ENCODE measurements around the gene L3MBTL4.

DNA sequence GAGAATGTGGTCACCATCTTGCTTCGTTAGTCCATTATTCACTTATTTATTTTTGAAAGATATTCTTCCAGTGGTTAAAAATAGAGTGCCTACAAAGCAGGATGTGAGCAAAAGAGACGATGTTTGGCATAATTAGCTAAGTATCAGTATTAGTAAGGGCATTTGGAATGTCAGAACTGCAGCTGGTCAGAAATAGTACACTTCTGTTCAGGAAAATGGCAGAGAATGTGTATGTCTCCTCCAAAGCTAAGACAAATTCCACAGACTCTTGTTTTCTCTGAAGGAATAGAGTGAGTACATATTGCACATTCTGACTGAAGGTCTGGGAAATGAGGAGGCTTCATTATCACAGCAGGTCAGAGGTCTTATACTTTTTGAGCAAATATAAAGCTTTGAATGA lies 209.0 kb downstream of the L3MBTL4 start:
- TF ChIP-seq, protein P1, sequence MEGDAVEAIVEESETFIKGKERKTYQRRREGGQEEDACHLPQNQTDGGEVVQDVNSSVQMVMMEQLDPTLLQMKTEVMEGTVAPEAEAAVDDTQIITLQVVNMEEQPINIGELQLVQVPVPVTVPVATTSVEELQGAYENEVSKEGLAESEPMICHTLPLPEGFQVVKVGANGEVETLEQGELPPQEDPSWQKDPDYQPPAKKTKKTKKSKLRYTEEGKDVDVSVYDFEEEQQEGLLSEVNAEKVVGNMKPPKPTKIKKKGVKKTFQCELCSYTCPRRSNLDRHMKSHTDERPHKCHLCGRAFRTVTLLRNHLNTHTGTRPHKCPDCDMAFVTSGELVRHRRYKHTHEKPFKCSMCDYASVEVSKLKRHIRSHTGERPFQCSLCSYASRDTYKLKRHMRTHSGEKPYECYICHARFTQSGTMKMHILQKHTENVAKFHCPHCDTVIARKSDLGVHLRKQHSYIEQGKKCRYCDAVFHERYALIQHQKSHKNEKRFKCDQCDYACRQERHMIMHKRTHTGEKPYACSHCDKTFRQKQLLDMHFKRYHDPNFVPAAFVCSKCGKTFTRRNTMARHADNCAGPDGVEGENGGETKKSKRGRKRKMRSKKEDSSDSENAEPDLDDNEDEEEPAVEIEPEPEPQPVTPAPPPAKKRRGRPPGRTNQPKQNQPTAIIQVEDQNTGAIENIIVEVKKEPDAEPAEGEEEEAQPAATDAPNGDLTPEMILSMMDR (IDR thresholded peaks at IDR 0.05) = no peak
- TF ChIP-seq EP300 (IDR thresholded peaks at IDR 0.05) (no peak), POLR2A (IDR thresholded peaks at IDR 0.05) (no peak), POLR2AphosphoS5 (IDR thresholded peaks at IDR 0.05) (no peak)

Measured in upper lobe of left lung (tissue), 4 donors.